A673 (cell line): ENCODE results near the gene TMEM270. TPM values are rescaled to one million over a fixed set of nuclear protein-coding genes. Genes with fewer than 3 reads are reported as not detected.
"Not testable (repeated sequence)": the region's sequence is repeated elsewhere in the genome, so short reads cannot be mapped to it uniquely, and the experiment has no call there.

Source experiments
- BruUV-seq: library from RNA; stranded (reverse); fragments of 400-500 nt; replicated peaks from 2 replicates; lab custom pipeline; 2021; lab: Mats Ljungman, UMichigan
- CTCF ChIA-PET: fragments of 300-600 bp; sonication (Branson Sonifier 250); formaldehyde crosslinking; loops from one replicate; lab custom pipeline; 2022; ENCODE audit warnings: antibody characterized with exemption; lab: Charles Lee
- POLR2A ChIA-PET: fragments of 300-600 bp; sonication (Branson Sonifier 250); formaldehyde crosslinking; loops from one replicate; lab custom pipeline; 2022; ENCODE audit warnings: antibody characterized with exemption; ENCODE audit not compliant: low non-redundant PET; lab: Charles Lee
- DNase-seq: peaks from one replicate; pipeline ENCODE4 v3.0.0-alpha.2; 2015; ENCODE audit warnings: low spot score
- H3K27ac ChIP-seq: fragments of 200-600 bp; sonication (generic); 2 replicates; pipeline ENCODE4 v1.5.1; 2016; ENCODE audit warnings: mixed run types, low read depth, mild to moderate bottlenecking, mixed read lengths, antibody characterized with exemption, low read length; ENCODE audit not compliant: poor library complexity, severe bottlenecking
- H3K27me3 ChIP-seq: fragments of 200-600 bp; sonication (generic); replicated peaks from 2 replicates; pipeline ENCODE4 v1.6.1; 2017; ENCODE audit warnings: mixed run types, low read depth, mild to moderate bottlenecking, mixed read lengths, antibody characterized with exemption, low read length; ENCODE audit not compliant: insufficient read depth, poor library complexity
- H3K36me3 ChIP-seq: fragments of 200-600 bp; sonication (generic); 2 replicates; pipeline ENCODE4 v1.6.1; 2016; ENCODE audit warnings: mixed run types, mild to moderate bottlenecking, mixed read lengths, antibody characterized with exemption, low read length; ENCODE audit not compliant: insufficient read depth, poor library complexity, severe bottlenecking
- H3K4me1 ChIP-seq: fragments of 200-600 bp; sonication (generic); 2 replicates; pipeline ENCODE4 v1.6.1; 2017; ENCODE audit warnings: mixed run types, mild to moderate bottlenecking, mixed read lengths, antibody characterized with exemption, low read length; ENCODE audit not compliant: insufficient read depth, poor library complexity, severe bottlenecking
- H3K4me3 ChIP-seq: fragments of 200-600 bp; sonication (generic); 2 replicates; pipeline ENCODE4 v1.5.1; 2016; ENCODE audit warnings: low read depth, mixed run types, mild to moderate bottlenecking, mixed read lengths, low read length; ENCODE audit not compliant: poor library complexity, severe bottlenecking
- H3K9me3 ChIP-seq: fragments of 200-600 bp; sonication (generic); 2 replicates; pipeline ENCODE4 v1.6.1; 2016; ENCODE audit warnings: mixed run types, low read depth, mild to moderate bottlenecking, mixed read lengths, antibody characterized with exemption, low read length; ENCODE audit not compliant: poor library complexity, severe bottlenecking
- CTCF ChIP-seq: fragments of 300-800, 200-600 bp; sonication (generic); conservative IDR thresholded peaks from 2 replicates; pipeline ENCODE4 v1.5.1; 2017; ENCODE audit warnings: low read depth, mild to moderate bottlenecking, antibody characterized with exemption, low read length, moderate library complexity, mixed read lengths
- EZH2 ChIP-seq: fragments of 200-600 bp; sonication (generic); IDR thresholded peaks from 2 replicates; pipeline ENCODE4 v1.6.1; 2017; ENCODE audit warnings: borderline replicate concordance, low read depth, mild to moderate bottlenecking, mixed read lengths, antibody characterized with exemption, low read length; ENCODE audit not compliant: poor library complexity, severe bottlenecking
- intact Hi-C: fragments of 100-400 bp; cut with micrococcal nuclease; formaldehyde crosslinking; loops from one replicate; pipeline ENCODE4 v1.10.0; 2022; ENCODE audit not compliant: unreplicated experiment
- total RNA-seq: library from RNA; stranded (reverse); gene quantifications from 2 replicates; pipeline ENCODE4 v1.2.3, GENCODE V29; 2021

Gene TMEM270
- total RNA-seq, 1 experiment from 2014 or later, result not detected

DNA sequence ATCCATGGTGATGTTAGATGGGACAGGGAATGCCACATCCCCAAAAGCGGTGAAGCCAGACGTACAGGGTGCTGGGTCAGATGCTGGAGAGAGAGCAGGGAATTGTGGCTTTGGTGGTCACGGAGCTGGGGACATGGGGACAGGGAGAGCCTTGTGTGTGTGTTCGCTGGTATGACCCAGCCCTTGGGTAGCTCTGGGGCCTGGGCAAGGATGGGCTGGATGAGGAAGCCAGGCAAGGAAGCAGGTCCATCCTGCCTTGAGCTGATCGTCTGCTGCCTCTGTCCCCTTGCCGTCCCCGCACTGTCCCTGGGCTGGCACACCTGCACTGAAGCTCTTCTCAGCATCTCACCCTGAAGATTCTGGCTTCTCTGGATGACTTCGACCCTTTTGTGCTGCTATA, 45.5 kb upstream of the TMEM270 start:
- no peaks in the 10 kb centered on the region for H3K36me3 ChIP-seq
- H3K27ac ChIP-seq, result no peak overlapping the region
- CTCF ChIA-PET, result no interaction called here
- no peaks in the 10 kb centered on the region for H3K4me1 ChIP-seq
- TF ChIP-seq EZH2 (no peak), CTCF (no peak)
- no peaks in the 10 kb centered on the region for H3K27me3 ChIP-seq
- intact Hi-C loops, result no loop called here
- no peak overlapping the region for H3K4me3 ChIP-seq
- BruUV-seq, result no TSS peak
- H3K9me3 ChIP-seq, result no peaks in the 10 kb centered on the region
- no peak for DNase-seq
- POLR2A ChIA-PET, result no interaction called here

DNA sequence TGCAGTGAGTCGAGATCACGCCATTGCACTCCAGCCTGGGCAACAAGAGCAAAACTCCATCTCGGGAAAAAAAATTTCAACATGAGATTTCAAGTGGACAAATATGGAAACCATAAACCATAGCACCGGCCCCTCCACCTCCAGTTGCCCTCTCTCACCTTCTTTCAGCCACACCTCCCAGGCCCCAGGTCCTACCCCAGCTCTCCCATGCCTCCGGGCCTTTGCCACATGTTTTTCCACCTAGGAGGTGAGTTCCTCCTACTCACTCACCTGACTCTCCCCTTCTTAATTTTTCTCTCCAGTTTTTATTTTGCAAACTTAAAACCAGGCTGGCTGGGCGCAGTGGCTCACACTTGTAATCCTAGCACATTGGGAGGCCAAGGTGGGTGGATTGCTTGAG, 43.8 kb upstream of the TMEM270 start:
- Histone ChIP-seq H3K4me3 (no peak overlapping the region), H3K4me1 (no peaks in the 10 kb centered on the region), H3K27me3 (no peaks in the 10 kb centered on the region), H3K36me3 (no peaks in the 10 kb centered on the region), H3K27ac (no peak overlapping the region), H3K9me3 (no peaks in the 10 kb centered on the region)
- POLR2A ChIA-PET, result no interaction called here
- CTCF ChIA-PET, result no interaction called here
- DNase-seq, result no peak
- BruUV-seq, result no TSS peak
- intact Hi-C loops, result no loop called here
- TF ChIP-seq CTCF (no peak), EZH2 (no peak)

DNA sequence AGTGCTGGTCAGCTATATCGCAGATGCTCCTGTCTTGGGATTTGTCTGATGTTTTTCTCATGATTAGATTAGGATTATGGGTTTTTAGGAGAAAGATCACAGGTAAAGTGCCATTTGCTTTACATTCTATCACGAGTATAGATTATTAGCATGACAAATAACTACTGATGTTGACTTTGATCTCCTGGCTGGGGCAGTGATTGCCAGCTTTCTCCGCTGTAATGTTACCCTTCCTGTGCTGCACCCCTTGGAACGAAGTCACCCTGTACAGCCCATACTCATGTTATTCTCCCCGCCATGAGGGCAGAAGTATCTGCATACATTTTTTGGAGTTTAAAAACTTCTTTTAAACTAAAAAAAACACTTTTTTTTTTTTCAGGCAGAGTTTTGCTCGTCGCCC, 40.9 kb upstream of the TMEM270 start:
- DNase-seq, result no peak
- TF ChIP-seq EZH2 (no peak), CTCF (no peak)
- Histone ChIP-seq H3K27me3 (no peaks in the 10 kb centered on the region), H3K27ac (no peak overlapping the region), H3K36me3 (no peaks in the 10 kb centered on the region), H3K4me1 (no peaks in the 10 kb centered on the region), H3K9me3 (no peaks in the 10 kb centered on the region), H3K4me3 (no peak overlapping the region)
- ChIA-PET POLR2A (no interaction called here), CTCF (interaction anchor here (0.6 kb wide), 1 partner anchor 30 kb away, joined by 6 read pairs; no protein-coding TSS in a partner anchor)
- no TSS peak for BruUV-seq
- intact Hi-C loops, result no loop called here

- BruUV-seq, H3K9me3 ChIP-seq, H3K27me3 ChIP-seq, CTCF ChIA-PET, intact Hi-C loops, POLR2A ChIA-PET, H3K4me3 ChIP-seq, H3K36me3 ChIP-seq, DNase-seq, H3K4me1 ChIP-seq, H3K27ac ChIP-seq: not testable (repeated sequence)
Observed at GRCh38 chr7:73821597-73822285, 39.2 kb upstream of the TMEM270 start.
